DMS53 (cell line): ENCODE data around the gene TUB.

ENCODE experiments used
- DNase-seq: peaks from one replicate; lab custom pipeline; 2025; lab: John Stamatoyannopoulos, UW

TUB gene

GRCh38 chr11:8069771-8070170, 11.2 kb upstream of the TUB start:
- no peak for DNase-seq

GRCh38 chr11:8070417-8071115, 10.4 kb upstream of the TUB start:
- peak; percentile 53 for DNase-seq

- DNase-seq = no peak
Observed at GRCh38 chr11:8071616-8072581, 9.1 kb upstream of the TUB start.

GRCh38 chr11:8075119-8075726, 5.8 kb upstream of the TUB start:
- DNase-seq = no peak

- no peak for DNase-seq
Observed at GRCh38 chr11:8079111-8079675, 1.8 kb upstream of the TUB start.

- DNase-seq = no peak
Observed at GRCh38 chr11:8080069-8080670, 841 bp upstream of the TUB start.

- peak; percentile 52 for DNase-seq
Observed at GRCh38 chr11:8081591-8082250, 710 bp downstream of the TUB start.

- DNase-seq = peak; percentile 31
Observed at GRCh38 chr11:8082391-8083087, 1.5 kb downstream of the TUB start.

- DNase-seq = no peak
Observed at GRCh38 chr11:8083088-8083395, 2.0 kb downstream of the TUB start.

- no peak for DNase-seq
Observed at GRCh38 chr11:8083871-8084281, 2.9 kb downstream of the TUB start.

GRCh38 chr11:8084352-8084751, 3.3 kb downstream of the TUB start:
- DNase-seq = no peak

- DNase-seq = no peak
Observed at GRCh38 chr11:8085011-8085645, 4.1 kb downstream of the TUB start.

- DNase-seq = peak; percentile 15
Observed at GRCh38 chr11:8086001-8086479, 5.0 kb downstream of the TUB start.

- no peak for DNase-seq
Observed at GRCh38 chr11:8086571-8086970, 5.6 kb downstream of the TUB start.

- DNase-seq = peak; percentile 43
Observed at GRCh38 chr11:8087185-8087584, 6.2 kb downstream of the TUB start.

- no peak for DNase-seq
Observed at GRCh38 chr11:8087756-8088155, 6.7 kb downstream of the TUB start.

GRCh38 chr11:8089791-8090510, 8.9 kb downstream of the TUB start:
- no peak for DNase-seq

GRCh38 chr11:8090756-8091155, 9.7 kb downstream of the TUB start:
- peak; percentile 44 for DNase-seq

- no peak for DNase-seq
Observed at GRCh38 chr11:8091721-8092120, 10.7 kb downstream of the TUB start.
